Thoracic aorta (tissue), 2 donors: ENCODE results near the gene COMMD6. TPM values are rescaled to one million over a fixed set of nuclear protein-coding genes. Genes with fewer than 3 reads are reported as not detected.
A peak's percentile ranks its signal among the peaks of the same experiment; 100 is the strongest.

ENCODE experiments used
- ATAC-seq: fragments of 150-250 bp; one replicate; pipeline ENCODE4 v1.8.0; 2017; ENCODE audit warnings: low read depth; ENCODE audit not compliant: insufficient number of reproducible peaks, low FRiP score
- DNase-seq: peaks from one replicate; pipeline ENCODE4 v3.0.0-alpha.2; 2020; ENCODE audit warnings: low spot score
- H3K27ac ChIP-seq, 2 donors: fragments of 200-600 bp; sonication (generic); 1 replicate in 1 of 2; 2 replicates in 1 of 2; pipeline ENCODE4 v1.5.1; 2016; ENCODE audit warnings: mild to moderate bottlenecking in 2 of 2, moderate library complexity in 2 of 2
- H3K27me3 ChIP-seq: fragments of 200-600 bp; sonication (generic); replicated peaks from 2 replicates; pipeline ENCODE4 v1.6.0; 2016; ENCODE audit warnings: mild to moderate bottlenecking; ENCODE audit not compliant: insufficient read depth
- H3K36me3 ChIP-seq: fragments of 200-600 bp; sonication (generic); one replicate; pipeline ENCODE4 v1.5.1; 2016
- H3K4me1 ChIP-seq, 2 donors: fragments of 200-600 bp; sonication (generic); 1 replicate in 1 of 2; 2 replicates in 1 of 2; pipeline versions ENCODE4 v1.5.1 to v1.6.0; 2016; ENCODE audit warnings: low read depth in 2 of 2, mild to moderate bottlenecking in 1 of 2; ENCODE audit not compliant: control insufficient read depth in 1 of 2
- H3K4me3 ChIP-seq: fragments of 200-600 bp; sonication (generic); 2 replicates; pipeline ENCODE4 v1.5.1; 2016; ENCODE audit warnings: mild to moderate bottlenecking
- H3K9me3 ChIP-seq: fragments of 200-600 bp; sonication (generic); 2 replicates; pipeline ENCODE4 v1.5.1; 2016
- total RNA-seq, 2 donors: library from RNA; depleted of rRNA; stranded (reverse); fragments of >200 nt; gene quantifications; one replicate each; pipeline versions ENCODE4 v1.1.0 to v1.2.3, GENCODE V29; 2016
- TF ChIP-seq, protein P1 (sequence below): fragments of 200-600 bp; sonication (generic); IDR thresholded peaks from one replicate; pipeline ENCODE4 v1.5.1; 2019; ENCODE audit warnings: antibody characterized with exemption

COMMD6 gene
- total RNA-seq, 2 donors from 2014 or later = 78.8 to 81.8 TPM

GRCh38 chr13:75482070-75482819, 55.4 kb downstream of the COMMD6 start, which contains the start of gene TBC1D4:
TBC1D4 (minus strand) TSS chr13:75482169; CDS start chr13:75481767, 402 bp downstream.
- Histone ChIP-seq H3K27ac (peak within 1 kb of the TSS; percentile 48 to 52), H3K36me3 (no peaks in the 10 kb centered on the region), H3K27me3 (no peaks in the 10 kb centered on the region), H3K9me3 (no peaks in the 10 kb centered on the region), H3K4me3 (peak within 1 kb of the TSS; percentile 87), H3K4me1 (peaks cover 0 to 9% of the 10 kb centered on the region in 2 donors)
- peak; percentile 40 for DNase-seq
- TF ChIP-seq, protein P1, sequence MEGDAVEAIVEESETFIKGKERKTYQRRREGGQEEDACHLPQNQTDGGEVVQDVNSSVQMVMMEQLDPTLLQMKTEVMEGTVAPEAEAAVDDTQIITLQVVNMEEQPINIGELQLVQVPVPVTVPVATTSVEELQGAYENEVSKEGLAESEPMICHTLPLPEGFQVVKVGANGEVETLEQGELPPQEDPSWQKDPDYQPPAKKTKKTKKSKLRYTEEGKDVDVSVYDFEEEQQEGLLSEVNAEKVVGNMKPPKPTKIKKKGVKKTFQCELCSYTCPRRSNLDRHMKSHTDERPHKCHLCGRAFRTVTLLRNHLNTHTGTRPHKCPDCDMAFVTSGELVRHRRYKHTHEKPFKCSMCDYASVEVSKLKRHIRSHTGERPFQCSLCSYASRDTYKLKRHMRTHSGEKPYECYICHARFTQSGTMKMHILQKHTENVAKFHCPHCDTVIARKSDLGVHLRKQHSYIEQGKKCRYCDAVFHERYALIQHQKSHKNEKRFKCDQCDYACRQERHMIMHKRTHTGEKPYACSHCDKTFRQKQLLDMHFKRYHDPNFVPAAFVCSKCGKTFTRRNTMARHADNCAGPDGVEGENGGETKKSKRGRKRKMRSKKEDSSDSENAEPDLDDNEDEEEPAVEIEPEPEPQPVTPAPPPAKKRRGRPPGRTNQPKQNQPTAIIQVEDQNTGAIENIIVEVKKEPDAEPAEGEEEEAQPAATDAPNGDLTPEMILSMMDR = peak; percentile 65
- ATAC-seq = peak; percentile 73

DNA sequence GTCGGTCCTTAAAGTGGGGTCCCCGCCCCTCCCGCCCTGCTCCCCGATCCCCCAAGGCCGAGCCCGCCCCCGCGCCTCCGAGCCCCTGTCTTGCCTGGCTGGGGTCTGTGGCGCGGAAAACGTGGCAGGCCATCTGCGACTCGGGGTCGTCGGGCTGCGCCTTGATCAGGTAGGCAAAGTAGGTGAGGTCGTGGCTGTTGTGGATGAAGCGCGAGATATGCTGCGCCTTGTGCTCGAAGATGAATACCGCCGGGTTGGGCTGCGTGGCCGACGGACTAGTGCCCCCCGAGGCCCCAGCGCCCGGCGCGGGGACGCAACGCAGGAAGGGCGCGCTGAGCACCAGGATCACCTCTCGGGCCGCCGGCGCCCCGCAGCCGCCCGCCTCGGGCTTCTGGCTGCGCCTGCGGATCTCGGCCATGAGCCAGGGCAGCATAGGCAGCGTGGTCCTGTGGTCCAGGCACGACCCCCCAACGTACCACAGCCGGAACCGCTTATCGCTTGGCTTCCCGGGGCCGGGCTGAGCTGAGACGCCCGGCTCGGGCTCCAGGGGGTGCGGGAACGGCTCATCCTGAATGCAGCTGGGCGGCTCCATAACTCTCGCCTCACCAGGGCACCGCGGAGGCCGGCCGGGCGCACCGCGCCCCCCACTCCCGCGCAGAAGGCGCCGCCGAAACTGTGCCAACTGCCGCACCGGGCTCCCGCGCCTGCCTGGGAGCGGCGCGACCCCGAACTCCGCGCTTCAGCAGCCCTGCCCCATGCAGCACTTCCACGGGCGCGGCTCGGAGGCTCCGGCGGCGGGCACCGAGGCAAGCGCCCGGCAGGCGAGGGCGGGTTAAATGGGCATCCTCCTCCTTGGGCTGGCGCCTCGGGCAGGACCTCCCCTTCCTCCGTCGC, 56.2 kb downstream of the COMMD6 start:
- TF ChIP-seq, protein P1 = no peak
- Histone ChIP-seq H3K36me3 (no peaks in the 10 kb centered on the region), H3K4me1 (peaks cover 0 to 17% of the 10 kb centered on the region in 2 donors), H3K27me3 (no peaks in the 10 kb centered on the region), H3K4me3 (peak overlapping the region; percentile 87), H3K9me3 (no peaks in the 10 kb centered on the region), H3K27ac (peak overlapping the region; percentile 15 to 48)
- ATAC-seq (no peak), DNase-seq (no peak)

- ATAC-seq (no peak), DNase-seq (no peak)
- no peaks in the 10 kb centered on the region for H3K9me3 ChIP-seq
- no peaks in the 10 kb centered on the region for H3K27me3 ChIP-seq
- H3K36me3 ChIP-seq = no peaks in the 10 kb centered on the region
- TF ChIP-seq, protein P1 = no peak
- peaks cover 0 to 20% of the 10 kb centered on the region in 2 donors for H3K4me1 ChIP-seq
- no peak overlapping the region for H3K27ac ChIP-seq
- peak overlapping the region; percentile 87 for H3K4me3 ChIP-seq
These were observed 56.9 kb downstream of the COMMD6 start for GRCh38 chr13:75480671-75481175.

GRCh38 chr13:75479102-75479740, 58.4 kb downstream of the COMMD6 start:
- TF ChIP-seq, protein P1 = no peak
- no peaks in the 10 kb centered on the region for H3K36me3 ChIP-seq
- H3K27me3 ChIP-seq = no peaks in the 10 kb centered on the region
- no peaks in the 10 kb centered on the region for H3K9me3 ChIP-seq
- DNase-seq (no peak), ATAC-seq (no peak)
- peaks cover 0 to 20% of the 10 kb centered on the region in 2 donors for H3K4me1 ChIP-seq
- no peak overlapping the region for H3K27ac ChIP-seq
- no peak overlapping the region for H3K4me3 ChIP-seq
